Astrocyte (in vitro differentiated cells and primary cell): ENCODE measurements around the gene PLSCR1. TPM values are rescaled to one million over a fixed set of nuclear protein-coding genes. Genes with fewer than 3 reads are reported as not detected.
"Not testable (repeated sequence)": the region's sequence is repeated elsewhere in the genome, so short reads cannot be mapped to it uniquely, and the experiment has no call there.

Source experiments
- DNase-seq: peaks from one replicate; pipeline ENCODE4 v3.0.0-alpha.2; 2010; ENCODE audit warnings: low read depth
- FAIRE-seq: peaks from 2 replicates; lab custom pipeline; 2011; peaks lifted over from hg19 to GRCh38; lab: Jason Lieb, UNC
- H2AFZ ChIP-seq: 2 replicates; pipeline ENCODE4 v1.6.0; 2012; ENCODE audit warnings: low read depth, low read length, inconsistent platforms
- H3K27ac ChIP-seq: 2 replicates; pipeline ENCODE4 v1.5.1; 2011; ENCODE audit warnings: low read depth, low read length, inconsistent platforms
- H3K27me3 ChIP-seq: 2 replicates; pipeline ENCODE4 v1.6.0; 2011; ENCODE audit warnings: low read length, inconsistent platforms; ENCODE audit not compliant: insufficient read depth
- H3K36me3 ChIP-seq: 2 replicates; pipeline ENCODE4 v1.5.1; 2011; ENCODE audit warnings: low read length, inconsistent platforms; ENCODE audit not compliant: insufficient read depth
- H3K4me1 ChIP-seq: 2 replicates; pipeline ENCODE4 v1.5.1; 2011; ENCODE audit warnings: low read length, inconsistent platforms; ENCODE audit not compliant: insufficient read depth
- H3K4me2 ChIP-seq: 2 replicates; pipeline ENCODE4 v1.6.0; 2012; ENCODE audit warnings: low read length, inconsistent platforms
- H3K4me3 ChIP-seq: 2 replicates; pipeline ENCODE4 v1.5.1; 2011; ENCODE audit warnings: low read depth, mild to moderate bottlenecking, low read length, inconsistent platforms; ENCODE audit not compliant: insufficient read depth
- H3K79me2 ChIP-seq: 2 replicates; pipeline ENCODE4 v1.6.0; 2012; ENCODE audit warnings: mild to moderate bottlenecking, low read length, inconsistent platforms; ENCODE audit not compliant: insufficient read depth
- H3K9ac ChIP-seq: 2 replicates; pipeline ENCODE4 v1.6.0; 2012; ENCODE audit warnings: mild to moderate bottlenecking, low read length, inconsistent platforms
- H3K9me3 ChIP-seq: 2 replicates; pipeline ENCODE4 v1.5.1; 2012; ENCODE audit warnings: low read depth, mild to moderate bottlenecking, low read length, inconsistent platforms; ENCODE audit not compliant: insufficient read depth
- H4K20me1 ChIP-seq: 2 replicates; pipeline ENCODE4 v1.6.0; 2012; ENCODE audit warnings: low read length, inconsistent platforms; ENCODE audit not compliant: insufficient read depth
- H3K27ac Mint-ChIP-seq: one replicate; pipeline ENCODE4 v1.8.0; 2021; ENCODE audit warnings: mild to moderate bottlenecking, mixed read lengths; ENCODE audit not compliant: unreplicated experiment
- H3K27me3 Mint-ChIP-seq: one replicate; pipeline ENCODE4 v1.8.0; 2021; ENCODE audit warnings: low read depth, mixed read lengths; ENCODE audit not compliant: unreplicated experiment
- H3K36me3 Mint-ChIP-seq: one replicate; pipeline ENCODE4 v1.8.0; 2021; ENCODE audit warnings: low read depth, mixed read lengths; ENCODE audit not compliant: unreplicated experiment
- H3K4me1 Mint-ChIP-seq: one replicate; pipeline ENCODE4 v1.8.0; 2021; ENCODE audit warnings: low read depth, mixed read lengths; ENCODE audit not compliant: unreplicated experiment
- H3K4me3 Mint-ChIP-seq: one replicate; pipeline ENCODE4 v1.8.0; 2021; ENCODE audit warnings: mild to moderate bottlenecking, moderate library complexity, mixed read lengths; ENCODE audit not compliant: unreplicated experiment
- H3K9me3 Mint-ChIP-seq: one replicate; pipeline ENCODE4 v1.8.0; 2021; ENCODE audit warnings: mild to moderate bottlenecking, mixed read lengths; ENCODE audit not compliant: unreplicated experiment
- CTCF ChIP-seq: IDR thresholded peaks from 2 replicates; pipeline ENCODE4 v1.5.1; 2011; ENCODE audit warnings: low read depth, mild to moderate bottlenecking, inconsistent platforms, low read length, moderate library complexity; ENCODE audit not compliant: insufficient read depth
- EZH2 ChIP-seq: IDR thresholded peaks from 2 replicates; pipeline ENCODE4 v1.6.1; 2012; ENCODE audit warnings: mild to moderate bottlenecking, low read length, inconsistent platforms; ENCODE audit not compliant: insufficient read depth
- total RNA-seq: library from RNA; stranded (reverse); gene quantifications from 2 replicates; pipeline ENCODE4 v1.2.1, GENCODE V29; 2021

Gene PLSCR1
- total RNA-seq, 1 donor from 2014 or later = 178 TPM

- no peak for TF ChIP-seq CTCF
- TF ChIP-seq EZH2 = no peak
- H4K20me1 ChIP-seq = no peaks in the 10 kb centered on the region
- H3K4me2 ChIP-seq = no peak overlapping the region
- H3K4me3 ChIP-seq = no peak overlapping the region
- H3K27ac Mint-ChIP-seq = no peak overlapping the region
- H3K27me3 Mint-ChIP-seq = no peaks in the 10 kb centered on the region
- H3K36me3 Mint-ChIP-seq = peaks cover 18% of the 10 kb centered on the region
- no peak for DNase-seq
- H3K4me1 ChIP-seq = no peaks in the 10 kb centered on the region
- H3K9me3 Mint-ChIP-seq = no peaks in the 10 kb centered on the region
- H3K4me3 Mint-ChIP-seq = no peak overlapping the region
- H3K27me3 ChIP-seq = no peaks in the 10 kb centered on the region
- no peak overlapping the region for H3K27ac ChIP-seq
- no peaks in the 10 kb centered on the region for H3K9me3 ChIP-seq
- H3K9ac ChIP-seq = no peak overlapping the region
- no peak overlapping the region for H2AFZ ChIP-seq
- no peaks in the 10 kb centered on the region for H3K4me1 Mint-ChIP-seq
- no peaks in the 10 kb centered on the region for H3K79me2 ChIP-seq
- H3K36me3 ChIP-seq = peaks cover 2% of the 10 kb centered on the region
- no peak for FAIRE-seq
These were observed 19.4 kb downstream of the PLSCR1 start for GRCh38 chr3:146524961-146525360.

GRCh38 chr3:146523531-146523930, 20.9 kb downstream of the PLSCR1 start:
- Mint-ChIP-seq H3K4me3 (no peak overlapping the region), H3K4me1 (no peaks in the 10 kb centered on the region), H3K9me3 (no peaks in the 10 kb centered on the region), H3K27me3 (no peaks in the 10 kb centered on the region), H3K27ac (no peak overlapping the region), H3K36me3 (peaks cover 16% of the 10 kb centered on the region)
- Histone ChIP-seq H3K27ac (no peak overlapping the region), H3K4me1 (no peaks in the 10 kb centered on the region), H3K4me2 (no peak overlapping the region), H3K9me3 (no peaks in the 10 kb centered on the region), H4K20me1 (no peaks in the 10 kb centered on the region), H2AFZ (no peak overlapping the region), H3K36me3 (peaks cover 2% of the 10 kb centered on the region), H3K9ac (no peak overlapping the region), H3K79me2 (no peaks in the 10 kb centered on the region), H3K4me3 (no peak overlapping the region), H3K27me3 (no peaks in the 10 kb centered on the region)
- TF ChIP-seq CTCF (no peak), EZH2 (no peak)
- DNase-seq = no peak
- FAIRE-seq = no peak

GRCh38 chr3:146522174-146523158, 21.9 kb downstream of the PLSCR1 start:
- not testable (repeated sequence) for H2AFZ ChIP-seq, H3K4me3 Mint-ChIP-seq, H3K9ac ChIP-seq, H3K4me2 ChIP-seq, H3K79me2 ChIP-seq, H3K27me3 ChIP-seq, H3K9me3 ChIP-seq, H3K4me3 ChIP-seq, H3K27ac ChIP-seq, H3K27me3 Mint-ChIP-seq, H3K36me3 ChIP-seq, H3K9me3 Mint-ChIP-seq, H3K4me1 Mint-ChIP-seq, H3K4me1 ChIP-seq, H4K20me1 ChIP-seq, FAIRE-seq, DNase-seq
- H3K27ac Mint-ChIP-seq = peak overlapping the region; percentile 29
- peaks cover 14% of the 10 kb centered on the region for H3K36me3 Mint-ChIP-seq
